ENCODE measurements around the gene IFT27.
A peak's percentile ranks its signal among the peaks of the same experiment; 100 is the strongest.

Gene IFT27

GRCh38 chr22:36816636-36817524, 41.0 kb upstream of the IFT27 start, which contains the start of gene PVALB:
Gene PVALB (minus strand): TSS chr22:36817035. CDS start chr22:36817005, 30 bp downstream.
- H3K4me1 ChIP-seq (ENCODE audit: insufficient read depth, insufficient read length): peaks cover 23% of the 10 kb centered on the region
- no peak for DNase-seq (ENCODE audit: low read depth, low spot score)
- H3K27me3 ChIP-seq (ENCODE audit: insufficient read depth, insufficient read length): peaks cover 34% of the 10 kb centered on the region
- H3K9me3 ChIP-seq (ENCODE audit: insufficient read depth, low read length): no peaks in the 10 kb centered on the region
- no peaks in the 10 kb centered on the region for H3K36me3 ChIP-seq (ENCODE audit: insufficient read depth, insufficient read length, low read length)
- H3K9ac ChIP-seq (ENCODE audit: insufficient read length, low read depth): peak within 1 kb of the TSS; percentile 76
- peak within 1 kb of the TSS; percentile 42 for H3K4me3 ChIP-seq (ENCODE audit: insufficient read length, low read depth)
- TF ChIP-seq YY1 (IDR thresholded peaks at IDR 0.05; ENCODE audit: insufficient read depth, insufficient read length) (no peak), ZNF274 (IDR thresholded peaks at IDR 0.05; ENCODE audit: low read depth, low read length) (no peak), SUZ12 (IDR thresholded peaks at IDR 0.05; ENCODE audit: extremely low read depth, insufficient read depth, insufficient read length) (no peak)

- no peaks in the 10 kb centered on the region for H3K9me3 ChIP-seq (ENCODE audit: insufficient read depth, low read length)
- peak overlapping the region; percentile 42 for H3K4me3 ChIP-seq (ENCODE audit: insufficient read length, low read depth)
- peak overlapping the region; percentile 76 for H3K9ac ChIP-seq (ENCODE audit: insufficient read length, low read depth)
- peaks cover 23% of the 10 kb centered on the region for H3K4me1 ChIP-seq (ENCODE audit: insufficient read depth, insufficient read length)
- DNase-seq (ENCODE audit: low read depth, low spot score): no peak
- H3K36me3 ChIP-seq (ENCODE audit: insufficient read depth, insufficient read length, low read length): no peaks in the 10 kb centered on the region
- no peak for TF ChIP-seq YY1 (IDR thresholded peaks at IDR 0.05; ENCODE audit: insufficient read depth, insufficient read length)
- TF ChIP-seq ZNF274 (IDR thresholded peaks at IDR 0.05; ENCODE audit: low read depth, low read length): no peak
- TF ChIP-seq SUZ12 (IDR thresholded peaks at IDR 0.05; ENCODE audit: extremely low read depth, insufficient read depth, insufficient read length): no peak
- H3K27me3 ChIP-seq (ENCODE audit: insufficient read depth, insufficient read length): peaks cover 34% of the 10 kb centered on the region
Observed at GRCh38 chr22:36816339-36816635, 40.4 kb upstream of the IFT27 start.

GRCh38 chr22:36815558-36816338, 39.8 kb upstream of the IFT27 start:
- Histone ChIP-seq H3K36me3 (ENCODE audit: insufficient read depth, insufficient read length, low read length) (no peaks in the 10 kb centered on the region), H3K9me3 (ENCODE audit: insufficient read depth, low read length) (no peaks in the 10 kb centered on the region), H3K9ac (ENCODE audit: insufficient read length, low read depth) (peak overlapping the region; percentile 76), H3K4me3 (ENCODE audit: insufficient read length, low read depth) (peak overlapping the region; percentile 42), H3K27me3 (ENCODE audit: insufficient read depth, insufficient read length) (peaks cover 34% of the 10 kb centered on the region), H3K4me1 (ENCODE audit: insufficient read depth, insufficient read length) (peaks cover 23% of the 10 kb centered on the region)
- DNase-seq (ENCODE audit: low read depth, low spot score): no peak
- TF ChIP-seq YY1 (IDR thresholded peaks at IDR 0.05; ENCODE audit: insufficient read depth, insufficient read length) (no peak), SUZ12 (IDR thresholded peaks at IDR 0.05; ENCODE audit: extremely low read depth, insufficient read depth, insufficient read length) (no peak), ZNF274 (IDR thresholded peaks at IDR 0.05; ENCODE audit: low read depth, low read length) (no peak)

GRCh38 chr22:36814801-36815200, 38.9 kb upstream of the IFT27 start:
- no peak for DNase-seq (ENCODE audit: low read depth, low spot score)
- peaks cover 23% of the 10 kb centered on the region for H3K4me1 ChIP-seq (ENCODE audit: insufficient read depth, insufficient read length)
- peaks cover 34% of the 10 kb centered on the region for H3K27me3 ChIP-seq (ENCODE audit: insufficient read depth, insufficient read length)

GRCh38 chr22:36811094-36811800, 35.3 kb upstream of the IFT27 start:
- peaks cover 14% of the 10 kb centered on the region for H3K4me1 ChIP-seq (ENCODE audit: insufficient read depth, insufficient read length)
- TF ChIP-seq YY1 (IDR thresholded peaks at IDR 0.05; ENCODE audit: insufficient read depth, insufficient read length): no peak
- TF ChIP-seq SUZ12 (IDR thresholded peaks at IDR 0.05; ENCODE audit: extremely low read depth, insufficient read depth, insufficient read length): no peak
- no peak for TF ChIP-seq ZNF274 (IDR thresholded peaks at IDR 0.05; ENCODE audit: low read depth, low read length)
- H3K36me3 ChIP-seq (ENCODE audit: insufficient read depth, insufficient read length, low read length): no peaks in the 10 kb centered on the region
- H3K9ac ChIP-seq (ENCODE audit: insufficient read length, low read depth): no peak overlapping the region
- no peaks in the 10 kb centered on the region for H3K9me3 ChIP-seq (ENCODE audit: insufficient read depth, low read length)
- no peak overlapping the region for H3K4me3 ChIP-seq (ENCODE audit: insufficient read length, low read depth)
- H3K27me3 ChIP-seq (ENCODE audit: insufficient read depth, insufficient read length): peaks cover 28% of the 10 kb centered on the region
- DNase-seq (ENCODE audit: low read depth, low spot score): no peak

More at GRCh38 chr22:36814801-36815200, 38.9 kb upstream of the IFT27 start:
- no peaks in the 10 kb centered on the region for H3K9me3 ChIP-seq (ENCODE audit: insufficient read depth, low read length)
- TF ChIP-seq YY1 (IDR thresholded peaks at IDR 0.05; ENCODE audit: insufficient read depth, insufficient read length) (no peak), ZNF274 (IDR thresholded peaks at IDR 0.05; ENCODE audit: low read depth, low read length) (no peak), SUZ12 (IDR thresholded peaks at IDR 0.05; ENCODE audit: extremely low read depth, insufficient read depth, insufficient read length) (no peak)
- H3K9ac ChIP-seq (ENCODE audit: insufficient read length, low read depth): no peak overlapping the region
- H3K4me3 ChIP-seq (ENCODE audit: insufficient read length, low read depth): no peak overlapping the region
- H3K36me3 ChIP-seq (ENCODE audit: insufficient read depth, insufficient read length, low read length): no peaks in the 10 kb centered on the region

GRCh38 chr22:36809351-36809750, 33.4 kb upstream of the IFT27 start:
- peaks cover 4% of the 10 kb centered on the region for H3K4me1 ChIP-seq (ENCODE audit: insufficient read depth, insufficient read length)
- no peak overlapping the region for H3K4me3 ChIP-seq (ENCODE audit: insufficient read length, low read depth)

More at GRCh38 chr22:36809351-36809750, 33.4 kb upstream of the IFT27 start:
- Histone ChIP-seq H3K27me3 (ENCODE audit: insufficient read depth, insufficient read length) (peaks cover 9% of the 10 kb centered on the region), H3K36me3 (ENCODE audit: insufficient read depth, insufficient read length, low read length) (no peaks in the 10 kb centered on the region), H3K9me3 (ENCODE audit: insufficient read depth, low read length) (no peaks in the 10 kb centered on the region), H3K9ac (ENCODE audit: insufficient read length, low read depth) (no peak overlapping the region)
- TF ChIP-seq ZNF274 (IDR thresholded peaks at IDR 0.05; ENCODE audit: low read depth, low read length) (no peak), YY1 (IDR thresholded peaks at IDR 0.05; ENCODE audit: insufficient read depth, insufficient read length) (no peak), SUZ12 (IDR thresholded peaks at IDR 0.05; ENCODE audit: extremely low read depth, insufficient read depth, insufficient read length) (no peak)
- DNase-seq (ENCODE audit: low read depth, low spot score): no peak

Measured in NT2/D1 (cell line).